Stimulated activated naive B cell treated with anti-CD40 and anti-IgM and Interleukin-4, amounts not matched to agents 10 μg/mL and 1 μg/mL and 100 μg/mL, for 72 hours (primary cell): ENCODE data around the gene OR4F17.
"Not testable (repeated sequence)": the region's sequence is repeated elsewhere in the genome, so short reads cannot be mapped to it uniquely, and the experiment has no call there.

Source experiments
- ATAC-seq, 2 donors: fragments of 150-1000 bp; cut with Tn5 transposase; replicated peaks; 2 replicates each; pipeline ENCODE4 v1.10.0; 2021; ENCODE audit warnings: moderate library complexity in 1 of 2
- DNase-seq: peaks from one replicate; pipeline ENCODE4 v3.0.0; 2021
- H3K27ac Mint-ChIP-seq: one replicate; pipeline ENCODE4 v1.8.0; 2022; ENCODE audit warnings: mild to moderate bottlenecking, mixed read lengths
- H3K27me3 Mint-ChIP-seq, 2 donors: one replicate each; pipeline ENCODE4 v1.8.0; 2022; ENCODE audit warnings: mixed read lengths in 2 of 2
- H3K36me3 Mint-ChIP-seq, 2 donors: one replicate each; pipeline ENCODE4 v1.8.0; 2022; ENCODE audit warnings: mixed read lengths in 2 of 2, mild to moderate bottlenecking in 1 of 2
- H3K4me1 Mint-ChIP-seq, 2 donors: one replicate each; pipeline ENCODE4 v1.8.0; 2022; ENCODE audit warnings: mixed read lengths in 2 of 2, mild to moderate bottlenecking in 1 of 2
- H3K4me3 Mint-ChIP-seq, 2 donors: one replicate each; pipeline ENCODE4 v1.8.0; 2022; ENCODE audit warnings: mild to moderate bottlenecking in 2 of 2, mixed read lengths in 2 of 2, moderate library complexity in 1 of 2
- H3K9me3 Mint-ChIP-seq, 2 donors: one replicate each; pipeline ENCODE4 v1.8.0; 2022; ENCODE audit warnings: mixed read lengths in 2 of 2, mild to moderate bottlenecking in 1 of 2

The OR4F17 gene, protein sequence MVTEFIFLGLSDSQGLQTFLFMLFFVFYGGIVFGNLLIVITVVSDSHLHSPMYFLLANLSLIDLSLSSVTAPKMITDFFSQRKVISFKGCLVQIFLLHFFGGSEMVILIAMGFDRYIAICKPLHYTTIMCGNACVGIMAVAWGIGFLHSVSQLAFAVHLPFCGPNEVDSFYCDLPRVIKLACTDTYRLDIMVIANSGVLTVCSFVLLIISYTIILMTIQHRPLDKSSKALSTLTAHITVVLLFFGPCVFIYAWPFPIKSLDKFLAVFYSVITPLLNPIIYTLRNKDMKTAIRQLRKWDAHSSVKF

DNA sequence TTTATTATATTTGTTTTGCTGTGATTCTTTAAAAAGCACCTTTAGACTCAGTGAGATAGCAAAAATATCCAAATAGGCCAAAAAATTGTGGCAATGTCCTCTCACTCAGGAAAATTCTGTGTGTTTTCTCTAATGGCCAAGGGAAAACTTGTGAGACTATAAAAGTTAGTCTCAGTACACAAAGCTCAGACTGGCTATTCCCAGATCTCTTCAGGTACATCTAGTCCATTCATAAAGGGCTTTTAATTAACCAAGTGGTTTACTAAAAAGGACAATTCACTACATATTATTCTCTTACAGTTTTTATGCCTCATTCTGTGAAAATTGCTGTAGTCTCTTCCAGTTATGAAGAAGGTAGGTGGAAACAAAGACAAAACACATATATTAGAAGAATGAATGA lies at the start of gene OR4F17:
OR4F17 (plus strand) TSS at position 301 of the 400 bp plus-strand sequence. CDS start 3,575 bp downstream, outside the sequence.
- not testable (repeated sequence) for DNase-seq, H3K27ac Mint-ChIP-seq, H3K9me3 Mint-ChIP-seq, H3K4me1 Mint-ChIP-seq, H3K4me3 Mint-ChIP-seq, ATAC-seq, H3K36me3 Mint-ChIP-seq, H3K27me3 Mint-ChIP-seq

DNA sequence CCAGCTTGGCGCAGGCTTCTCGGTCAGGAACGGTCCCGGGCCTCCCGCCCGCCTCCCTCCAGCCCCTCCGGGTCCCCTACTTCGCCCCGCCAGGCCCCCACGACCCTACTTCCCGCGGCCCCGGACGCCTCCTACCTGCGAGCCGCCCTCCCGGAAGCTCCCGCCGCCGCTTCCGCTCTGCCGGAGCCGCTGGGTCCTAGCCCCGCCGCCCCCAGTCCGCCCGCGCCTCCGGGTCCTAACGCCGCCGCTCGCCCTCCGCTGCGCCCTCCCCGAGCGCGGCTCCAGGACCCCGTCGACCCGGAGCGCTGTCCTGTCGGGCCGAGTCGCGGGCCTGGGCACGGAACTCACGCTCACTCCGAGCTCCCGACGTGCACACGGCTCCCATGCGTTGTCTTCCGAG lies 36.1 kb upstream of the OR4F17 start:
- H3K27me3 Mint-ChIP-seq, H3K9me3 Mint-ChIP-seq, H3K4me1 Mint-ChIP-seq, H3K27ac Mint-ChIP-seq, H3K36me3 Mint-ChIP-seq, H3K4me3 Mint-ChIP-seq, ATAC-seq: not testable (repeated sequence)
- DNase-seq, result peak; percentile 39

DNA sequence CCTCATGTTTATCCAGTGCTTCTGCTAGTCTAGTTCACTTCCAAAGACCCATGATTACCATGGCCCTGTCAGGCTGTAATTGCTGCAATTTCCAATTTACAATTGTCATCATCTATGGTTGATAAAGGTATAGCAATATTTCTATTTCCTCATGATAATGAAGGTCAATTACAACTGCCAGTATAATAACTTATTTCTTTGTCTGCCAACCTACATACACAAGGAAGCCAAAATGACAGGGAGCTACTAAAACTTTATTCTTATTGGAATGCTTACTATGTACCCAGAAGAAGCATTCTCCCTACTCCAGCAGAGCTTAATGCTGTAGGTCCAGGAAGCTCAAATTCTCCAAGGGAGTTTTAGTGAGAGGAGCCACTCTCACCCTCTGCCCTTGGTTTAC lies 24.0 kb upstream of the OR4F17 start:
- not testable (repeated sequence) for H3K27me3 Mint-ChIP-seq, H3K27ac Mint-ChIP-seq, H3K36me3 Mint-ChIP-seq, H3K4me1 Mint-ChIP-seq, DNase-seq, ATAC-seq, H3K9me3 Mint-ChIP-seq, H3K4me3 Mint-ChIP-seq

DNA sequence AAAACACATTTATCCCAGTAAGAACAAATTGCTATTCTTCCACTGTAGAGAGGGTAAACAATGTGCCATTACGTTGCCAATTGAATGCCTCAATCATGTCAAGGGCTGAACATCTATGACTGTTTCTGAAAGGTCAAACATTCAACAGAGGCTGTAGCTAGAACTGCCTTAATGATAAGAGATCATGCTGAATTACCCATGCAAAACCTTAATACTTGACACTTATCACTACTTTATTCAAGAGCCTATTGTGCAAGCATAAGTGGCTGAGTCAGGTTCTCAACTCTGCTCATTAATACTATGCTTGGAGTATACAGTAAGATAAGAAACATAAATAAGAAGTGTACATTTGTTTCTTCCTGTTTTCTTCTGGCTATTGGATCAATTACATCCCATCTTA lies 23.3 kb upstream of the OR4F17 start:
- H3K27me3 Mint-ChIP-seq, H3K36me3 Mint-ChIP-seq, H3K4me1 Mint-ChIP-seq, DNase-seq, H3K27ac Mint-ChIP-seq, H3K4me3 Mint-ChIP-seq, H3K9me3 Mint-ChIP-seq, ATAC-seq: not testable (repeated sequence)

DNA sequence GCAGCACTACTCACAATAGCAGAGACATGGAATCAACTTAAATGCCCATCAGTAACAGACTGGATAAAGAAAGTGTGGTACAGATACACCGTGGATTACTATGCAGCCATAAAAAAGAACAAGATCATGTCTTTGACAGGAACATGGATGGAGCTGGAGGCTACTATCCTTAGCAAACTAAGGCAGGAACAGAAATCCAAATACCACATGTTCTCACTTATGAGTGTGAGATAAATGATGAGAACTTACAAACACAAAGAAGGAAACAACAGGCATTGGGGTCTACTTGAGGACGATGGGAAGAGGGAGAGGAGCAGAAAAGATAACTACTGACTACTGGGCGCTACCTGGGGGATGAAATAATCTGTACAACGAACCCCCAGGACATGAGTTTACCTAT lies 16.2 kb upstream of the OR4F17 start:
- DNase-seq, H3K27ac Mint-ChIP-seq, H3K36me3 Mint-ChIP-seq, H3K4me3 Mint-ChIP-seq, ATAC-seq, H3K9me3 Mint-ChIP-seq, H3K4me1 Mint-ChIP-seq: not testable (repeated sequence)
- H3K27me3 Mint-ChIP-seq, result peaks cover 12 to 14% of the 10 kb centered on the region in 2 donors

DNA sequence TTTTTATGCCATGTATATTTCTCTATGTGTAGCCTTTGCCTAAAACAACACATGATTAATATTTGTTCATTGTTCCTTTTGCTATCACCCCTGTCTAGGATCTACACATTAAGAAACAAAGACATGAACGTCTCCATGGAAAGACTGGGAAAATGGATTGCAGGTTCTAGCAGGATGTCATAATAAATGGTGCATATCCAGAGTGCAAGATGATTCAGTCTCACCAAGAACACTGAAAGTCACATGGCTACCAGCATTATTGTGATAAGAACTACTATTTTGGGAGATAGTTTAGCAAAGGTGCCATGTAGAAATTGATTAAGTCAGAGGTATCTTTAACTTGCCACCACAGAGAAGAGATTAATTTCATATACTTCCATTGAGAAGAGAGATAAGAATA lies 12.1 kb upstream of the OR4F17 start:
- H3K27ac Mint-ChIP-seq, H3K36me3 Mint-ChIP-seq, H3K4me1 Mint-ChIP-seq, DNase-seq, H3K27me3 Mint-ChIP-seq, H3K9me3 Mint-ChIP-seq, ATAC-seq, H3K4me3 Mint-ChIP-seq: not testable (repeated sequence)

DNA sequence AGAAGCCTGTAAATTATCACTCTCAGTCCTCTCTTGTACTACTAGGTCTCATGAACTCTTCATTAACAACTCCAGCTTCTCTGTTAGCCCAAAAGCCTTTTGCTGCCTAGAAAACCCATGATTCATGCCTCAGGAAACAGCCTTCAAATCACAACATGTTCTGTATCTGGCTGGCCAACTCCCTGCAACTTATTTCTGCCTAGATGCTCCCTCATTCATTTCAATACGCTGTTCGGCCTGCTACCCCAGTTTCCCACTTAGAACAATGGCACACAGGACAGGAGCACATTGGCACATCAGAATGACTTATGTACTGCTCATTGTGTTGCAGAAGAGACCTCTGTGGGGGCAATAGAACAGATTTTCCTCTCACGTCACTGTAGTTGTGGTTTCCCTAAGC lies 9.3 kb upstream of the OR4F17 start:
- not testable (repeated sequence) for H3K27me3 Mint-ChIP-seq, DNase-seq, H3K4me3 Mint-ChIP-seq

DNA sequence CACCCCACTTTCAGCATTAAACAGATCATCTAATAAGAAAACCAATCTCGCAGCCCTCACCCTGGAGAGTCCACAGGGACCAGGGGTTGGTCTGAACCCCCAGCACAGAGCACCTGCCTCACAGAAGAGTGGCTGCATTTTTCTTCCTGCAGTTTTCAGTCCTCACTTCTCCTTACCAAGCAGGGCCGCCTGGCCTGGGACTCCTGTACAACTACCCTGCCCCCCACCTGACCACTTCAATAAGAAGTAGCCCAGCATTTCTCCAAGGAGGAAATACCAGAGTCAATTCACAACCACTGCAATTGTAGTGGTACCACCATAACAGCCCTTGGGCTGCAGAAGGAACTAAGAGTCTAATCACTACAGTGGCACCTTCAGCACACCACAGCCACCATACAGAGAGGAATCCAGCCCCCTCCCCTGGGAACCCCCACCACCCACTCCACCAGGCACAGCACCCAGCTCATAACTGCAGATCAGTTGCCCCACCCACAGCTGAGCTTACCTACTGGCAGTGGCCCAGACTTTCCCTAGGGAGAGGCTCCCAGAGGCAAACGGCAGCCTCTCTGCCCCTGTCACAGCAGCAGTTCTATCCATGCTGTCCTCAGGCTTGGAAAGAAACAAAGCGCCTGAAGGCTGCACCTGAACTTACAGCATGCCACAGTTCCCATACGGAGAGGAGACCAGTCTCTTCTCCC lies 13.7 kb downstream of the OR4F17 start:
- H3K36me3 Mint-ChIP-seq, H3K9me3 Mint-ChIP-seq, H3K4me1 Mint-ChIP-seq, H3K27ac Mint-ChIP-seq, DNase-seq, H3K27me3 Mint-ChIP-seq, H3K4me3 Mint-ChIP-seq: not testable (repeated sequence)
- ATAC-seq, result peak in 1 of 2 donors; percentile 14

More for the DNA sequence above, 9.3 kb upstream of the OR4F17 start:
- H3K27ac Mint-ChIP-seq, H3K9me3 Mint-ChIP-seq, H3K4me1 Mint-ChIP-seq, H3K36me3 Mint-ChIP-seq, ATAC-seq: not testable (repeated sequence)
